Mesendoderm (in vitro differentiated cells): Measurements from ENCODE around the gene OTX1.

ENCODE experiments used
- DNase-seq: peaks from one replicate; pipeline ENCODE4 v3.0.0; 2013
- H2AK5ac ChIP-seq: 2 replicates; pipeline ENCODE4 v1.6.1; 2013; ENCODE audit warnings: low read length, inconsistent platforms
- H2BK120ac ChIP-seq: 2 replicates; pipeline ENCODE4 v1.6.1; 2013; ENCODE audit warnings: low read depth, mild to moderate bottlenecking, low read length, moderate library complexity, mixed read lengths
- H2BK15ac ChIP-seq: replicated peaks from 2 replicates; pipeline ENCODE4 v1.6.1; 2013; ENCODE audit warnings: low read depth, mild to moderate bottlenecking, moderate library complexity
- H2BK5ac ChIP-seq: 2 replicates; pipeline ENCODE4 v1.6.1; 2013; ENCODE audit warnings: low read length, inconsistent platforms
- H3K18ac ChIP-seq: 2 replicates; pipeline ENCODE4 v1.6.1; 2013; ENCODE audit warnings: mild to moderate bottlenecking, low read length, mixed read lengths
- H3K23ac ChIP-seq: one replicate; pipeline ENCODE4 v1.6.1; 2013; ENCODE audit warnings: low read length
- H3K27ac ChIP-seq: 2 replicates; pipeline ENCODE4 v1.5.1; 2013; ENCODE audit warnings: low read depth, mild to moderate bottlenecking, inconsistent platforms, low read length, moderate library complexity
- H3K27me3 ChIP-seq: 2 replicates; pipeline ENCODE4 v1.6.1; 2013; ENCODE audit warnings: low read length, control low read depth, mild to moderate bottlenecking, inconsistent platforms; ENCODE audit not compliant: insufficient read depth, poor library complexity
- H3K36me3 ChIP-seq: 2 replicates; pipeline ENCODE4 v1.6.1; 2013; ENCODE audit warnings: low read length, inconsistent platforms; ENCODE audit not compliant: control insufficient read depth, insufficient read depth
- H3K4ac ChIP-seq: one replicate; pipeline ENCODE4 v1.6.1; 2013; ENCODE audit warnings: low read depth, mild to moderate bottlenecking, low read length, moderate library complexity
- H3K4me1 ChIP-seq: 2 replicates; pipeline ENCODE4 v1.6.1; 2013; ENCODE audit warnings: low read depth, low read length, inconsistent platforms; ENCODE audit not compliant: control insufficient read depth
- H3K4me2 ChIP-seq: 2 replicates; pipeline ENCODE4 v1.6.1; 2013; ENCODE audit warnings: low read length
- H3K4me3 ChIP-seq: 2 replicates; pipeline ENCODE4 v1.5.1; 2013; ENCODE audit warnings: mild to moderate bottlenecking, low read length
- H3K56ac ChIP-seq: one replicate; pipeline ENCODE4 v1.6.1; 2013; ENCODE audit warnings: low read length
- H3K79me1 ChIP-seq: 2 replicates; pipeline ENCODE4 v1.6.1; 2013; ENCODE audit warnings: low read length, inconsistent platforms
- H3K79me2 ChIP-seq: 2 replicates; pipeline ENCODE4 v1.6.1; 2013; ENCODE audit warnings: mild to moderate bottlenecking, low read length; ENCODE audit not compliant: control insufficient read depth, insufficient read depth
- H3K9ac ChIP-seq: 2 replicates; pipeline ENCODE4 v1.6.1; 2013; ENCODE audit warnings: low read length, inconsistent platforms
- H4K5ac ChIP-seq: one replicate; pipeline ENCODE4 v1.6.1; 2013; ENCODE audit warnings: low read length
- H4K8ac ChIP-seq: one replicate; pipeline ENCODE4 v1.6.1; 2013; ENCODE audit warnings: low read depth, mild to moderate bottlenecking, control low read depth, low read length, moderate library complexity
- WGBS: extraction: QIAGEN DNeasy Blood & Tissue Kit; methylation state at CpG from one replicate; pipeline ENCODE4 v1.1.7; 2013; ENCODE audit warnings: low lambda C conversion rate, missing lambda C conversion rate; ENCODE audit not compliant: insufficient coverage; ENCODE audit errors: extremely low coverage; 5-methylcytosine and 5-hydroxymethylcytosine counted together

OTX1 gene

DNA sequence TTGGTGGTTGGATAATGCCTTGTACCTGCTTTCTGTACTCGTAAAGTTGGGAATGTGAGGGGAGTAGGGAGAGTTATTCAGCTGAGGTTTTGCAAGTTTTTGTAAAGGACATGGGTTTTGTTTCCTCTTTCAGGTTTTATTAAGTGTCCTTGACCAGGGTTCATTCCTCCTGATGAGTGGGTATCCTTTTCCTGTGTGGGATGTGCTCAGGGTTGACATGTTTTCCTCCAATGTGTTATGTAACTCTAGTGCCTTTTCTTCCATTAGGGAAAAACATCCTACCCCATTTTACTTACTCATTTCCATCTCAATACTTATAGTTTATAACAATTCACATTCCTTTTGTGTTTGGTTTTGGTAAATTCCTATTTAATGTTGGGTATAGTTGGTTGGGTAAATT lies 48.4 kb downstream of the OTX1 start:
- Histone ChIP-seq H3K23ac (no peak overlapping the region), H3K4me3 (no peak overlapping the region), H3K9ac (no peak overlapping the region), H4K5ac (no peak overlapping the region), H3K36me3 (no peaks in the 10 kb centered on the region), H3K79me1 (no peaks in the 10 kb centered on the region), H3K27ac (no peak overlapping the region), H3K27me3 (no peaks in the 10 kb centered on the region), H3K79me2 (no peaks in the 10 kb centered on the region), H3K4me2 (no peak overlapping the region), H4K8ac (no peak overlapping the region), H2BK120ac (no peak overlapping the region), H3K4ac (no peak overlapping the region), H3K18ac (no peak overlapping the region), H2AK5ac (no peak overlapping the region), H3K56ac (no peak overlapping the region), H3K4me1 (no peaks in the 10 kb centered on the region), H2BK15ac (no peak overlapping the region), H2BK5ac (no peak overlapping the region)
- no peak for DNase-seq
- whole genome bisulfite sequencing: no CpG with 5 or more reads among the region's 1 CpG

DNA sequence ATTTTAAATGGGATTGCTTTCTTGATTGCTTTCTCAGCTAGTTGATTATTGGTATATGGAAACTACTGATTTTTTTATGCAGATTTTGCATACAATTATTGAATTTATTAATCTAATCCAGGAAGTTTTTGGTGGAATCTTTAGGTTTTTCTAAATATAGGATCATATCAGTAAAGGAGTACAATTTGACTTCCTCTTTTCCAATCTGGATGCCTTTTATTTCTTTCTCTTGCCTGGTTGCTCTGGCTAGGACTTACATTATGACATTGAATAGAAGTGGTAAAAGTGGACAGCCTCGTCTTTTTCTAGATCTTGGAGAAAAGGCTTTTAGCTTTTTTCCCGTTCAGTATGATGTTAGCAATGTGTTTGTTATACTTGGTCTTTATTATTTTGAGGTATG lies 51.3 kb downstream of the OTX1 start:
- Histone ChIP-seq H3K9ac (no peak overlapping the region), H3K4me2 (no peak overlapping the region), H2AK5ac (no peak overlapping the region), H3K23ac (no peak overlapping the region), H4K8ac (no peak overlapping the region), H3K18ac (no peak overlapping the region), H3K4me3 (no peak overlapping the region), H3K36me3 (no peaks in the 10 kb centered on the region), H3K4ac (no peak overlapping the region), H3K4me1 (no peaks in the 10 kb centered on the region), H4K5ac (no peak overlapping the region), H3K79me1 (no peaks in the 10 kb centered on the region), H2BK15ac (no peak overlapping the region), H2BK120ac (no peak overlapping the region), H2BK5ac (no peak overlapping the region), H3K27me3 (no peaks in the 10 kb centered on the region), H3K79me2 (no peaks in the 10 kb centered on the region), H3K56ac (no peak overlapping the region), H3K27ac (no peak overlapping the region)
- DNase-seq: no peak
- no CpG with 5 or more reads among the region's 2 CpGs for WGBS

DNA sequence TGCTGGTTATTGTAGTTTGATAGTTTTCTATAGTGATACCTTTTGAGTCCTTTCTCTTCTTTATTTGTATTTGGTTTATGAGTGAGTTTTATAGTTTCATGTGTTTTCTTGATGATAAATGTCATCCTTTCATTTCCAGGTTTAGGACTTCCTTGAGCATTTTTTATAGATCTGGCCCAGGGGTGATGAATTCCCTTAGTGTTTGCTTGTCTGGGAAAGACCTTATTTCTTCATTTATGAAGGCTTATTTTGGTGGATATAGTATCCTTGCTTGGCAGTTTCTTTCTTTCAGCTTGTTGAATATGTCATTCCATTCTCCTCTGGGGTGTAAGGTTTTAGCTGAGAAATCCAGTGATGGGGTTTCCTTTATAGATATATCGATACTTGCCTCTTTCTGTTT lies 53.9 kb downstream of the OTX1 start:
- Histone ChIP-seq H3K18ac (no peak overlapping the region), H3K4me1 (no peaks in the 10 kb centered on the region), H2BK5ac (no peak overlapping the region), H3K36me3 (no peaks in the 10 kb centered on the region), H4K5ac (no peak overlapping the region), H3K9ac (no peak overlapping the region), H4K8ac (no peak overlapping the region), H3K4me2 (no peak overlapping the region), H3K4ac (no peak overlapping the region), H3K4me3 (no peak overlapping the region), H2AK5ac (no peak overlapping the region), H3K27me3 (no peaks in the 10 kb centered on the region), H3K79me2 (no peaks in the 10 kb centered on the region), H2BK15ac (no peak overlapping the region), H3K79me1 (no peaks in the 10 kb centered on the region), H3K56ac (no peak overlapping the region), H2BK120ac (no peak overlapping the region), H3K23ac (no peak overlapping the region), H3K27ac (no peak overlapping the region)
- WGBS: no CpG with 5 or more reads among the region's 1 CpG
- DNase-seq: no peak
